Parathyroid adenoma (tissue), 2 donors: Measurements from ENCODE around the gene TMEM184C.

Source experiments
- H2AFZ ChIP-seq: fragments of 300-600 bp; sonication (generic); one replicate; pipeline ENCODE4 v1.7.0; 2017; ENCODE audit warnings: antibody characterized with exemption, mild to moderate bottlenecking
- H3K27ac ChIP-seq: fragments of 300-600 bp; sonication (generic); one replicate; pipeline ENCODE4 v1.7.0; 2017
- H3K27me3 ChIP-seq: fragments of 300-600 bp; sonication (generic); one replicate; pipeline ENCODE4 v1.7.0; 2017; ENCODE audit warnings: low read length; ENCODE audit not compliant: control insufficient read depth, insufficient read depth
- H3K36me3 ChIP-seq: fragments of 300-600 bp; sonication (generic); one replicate; pipeline ENCODE4 v1.7.0; 2017; ENCODE audit warnings: low read length; ENCODE audit not compliant: control insufficient read depth, insufficient read depth
- H3K4me1 ChIP-seq: fragments of 300-600 bp; sonication (generic); one replicate; pipeline ENCODE4 v1.7.0; 2017; ENCODE audit warnings: control low read depth
- H3K4me2 ChIP-seq: fragments of 300-600 bp; sonication (generic); one replicate; pipeline ENCODE4 v1.7.0; 2017; ENCODE audit warnings: low read length
- H3K4me3 ChIP-seq: fragments of 300-600 bp; sonication (generic); one replicate; pipeline ENCODE4 v1.7.0; 2017; ENCODE audit warnings: low read depth, low read length
- H3K79me2 ChIP-seq: fragments of 300-600 bp; sonication (generic); one replicate; pipeline ENCODE4 v1.7.0; 2017; ENCODE audit warnings: control low read depth
- H3K9ac ChIP-seq: fragments of 300-600 bp; sonication (generic); one replicate; pipeline ENCODE4 v1.7.0; 2017; ENCODE audit warnings: mild to moderate bottlenecking
- H3K9me3 ChIP-seq: fragments of 300-600 bp; sonication (generic); one replicate; pipeline ENCODE4 v1.7.0; 2017; ENCODE audit warnings: low read length; ENCODE audit not compliant: control insufficient read depth
- TF ChIP-seq, protein P1 (sequence below): fragments of 300-600 bp; sonication (generic); IDR thresholded peaks from one replicate; pipeline ENCODE4 v1.7.0; 2017; ENCODE audit warnings: antibody characterized with exemption, mild to moderate bottlenecking
- donor health status: primary hyperparathyroidism.

Gene TMEM184C

GRCh38 chr4:147589586-147589985 lies 27.6 kb upstream of the TMEM184C start:
- no peak overlapping the region for H3K4me3 ChIP-seq
- H3K4me2 ChIP-seq: no peak overlapping the region
- peak overlapping the region; percentile 41 for H2AFZ ChIP-seq
- no peaks in the 10 kb centered on the region for H3K9me3 ChIP-seq
- H3K9ac ChIP-seq: no peak overlapping the region
- H3K27me3 ChIP-seq: no peaks in the 10 kb centered on the region
- H3K27ac ChIP-seq: no peak overlapping the region
- H3K79me2 ChIP-seq: peaks cover 2% of the 10 kb centered on the region
- H3K36me3 ChIP-seq: no peaks in the 10 kb centered on the region
- TF ChIP-seq, protein P1, sequence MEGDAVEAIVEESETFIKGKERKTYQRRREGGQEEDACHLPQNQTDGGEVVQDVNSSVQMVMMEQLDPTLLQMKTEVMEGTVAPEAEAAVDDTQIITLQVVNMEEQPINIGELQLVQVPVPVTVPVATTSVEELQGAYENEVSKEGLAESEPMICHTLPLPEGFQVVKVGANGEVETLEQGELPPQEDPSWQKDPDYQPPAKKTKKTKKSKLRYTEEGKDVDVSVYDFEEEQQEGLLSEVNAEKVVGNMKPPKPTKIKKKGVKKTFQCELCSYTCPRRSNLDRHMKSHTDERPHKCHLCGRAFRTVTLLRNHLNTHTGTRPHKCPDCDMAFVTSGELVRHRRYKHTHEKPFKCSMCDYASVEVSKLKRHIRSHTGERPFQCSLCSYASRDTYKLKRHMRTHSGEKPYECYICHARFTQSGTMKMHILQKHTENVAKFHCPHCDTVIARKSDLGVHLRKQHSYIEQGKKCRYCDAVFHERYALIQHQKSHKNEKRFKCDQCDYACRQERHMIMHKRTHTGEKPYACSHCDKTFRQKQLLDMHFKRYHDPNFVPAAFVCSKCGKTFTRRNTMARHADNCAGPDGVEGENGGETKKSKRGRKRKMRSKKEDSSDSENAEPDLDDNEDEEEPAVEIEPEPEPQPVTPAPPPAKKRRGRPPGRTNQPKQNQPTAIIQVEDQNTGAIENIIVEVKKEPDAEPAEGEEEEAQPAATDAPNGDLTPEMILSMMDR: no peak
- no peaks in the 10 kb centered on the region for H3K4me1 ChIP-seq

DNA sequence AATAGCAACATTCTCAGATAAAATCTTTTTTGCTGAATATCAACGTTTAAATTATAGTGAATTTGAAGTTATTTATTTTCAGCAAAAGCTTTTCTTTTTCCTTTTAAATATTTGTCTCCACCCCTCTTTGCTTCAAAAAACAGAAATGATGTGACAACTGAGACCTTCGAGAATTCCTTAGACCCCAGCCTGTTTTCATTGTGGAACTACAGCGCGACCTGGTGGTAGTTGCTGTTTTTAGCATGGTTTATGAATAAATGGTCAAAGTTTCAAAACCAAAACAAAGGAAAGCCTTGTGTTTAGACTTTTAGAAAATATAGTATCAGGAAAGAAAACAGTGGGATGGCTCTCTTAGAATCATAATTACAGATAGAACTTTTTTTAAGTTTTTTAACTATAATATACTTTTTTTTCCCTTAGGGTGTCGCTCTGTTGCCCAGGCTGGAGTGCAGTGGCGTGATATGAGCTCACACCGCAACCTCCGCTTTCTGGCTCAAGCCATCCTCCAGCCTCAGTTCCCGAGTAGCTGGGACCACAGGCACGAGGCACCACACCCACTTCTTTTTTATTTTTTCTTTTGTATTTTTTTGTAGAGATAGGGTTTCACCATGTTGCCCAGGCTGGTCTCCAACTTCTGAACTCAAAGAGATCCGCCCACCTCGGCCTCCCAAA lies 26.8 kb upstream of the TMEM184C start:
- H3K4me1 ChIP-seq: no peaks in the 10 kb centered on the region
- no peak overlapping the region for H3K27ac ChIP-seq
- H3K4me3 ChIP-seq: no peak overlapping the region
- H3K9ac ChIP-seq: no peak overlapping the region
- H3K27me3 ChIP-seq: no peaks in the 10 kb centered on the region
- peaks cover 2% of the 10 kb centered on the region for H3K79me2 ChIP-seq
- no peak overlapping the region for H2AFZ ChIP-seq
- H3K4me2 ChIP-seq: peak overlapping the region; percentile 28
- TF ChIP-seq, protein P1: peak; percentile 68
- H3K9me3 ChIP-seq: no peaks in the 10 kb centered on the region
- no peaks in the 10 kb centered on the region for H3K36me3 ChIP-seq

DNA sequence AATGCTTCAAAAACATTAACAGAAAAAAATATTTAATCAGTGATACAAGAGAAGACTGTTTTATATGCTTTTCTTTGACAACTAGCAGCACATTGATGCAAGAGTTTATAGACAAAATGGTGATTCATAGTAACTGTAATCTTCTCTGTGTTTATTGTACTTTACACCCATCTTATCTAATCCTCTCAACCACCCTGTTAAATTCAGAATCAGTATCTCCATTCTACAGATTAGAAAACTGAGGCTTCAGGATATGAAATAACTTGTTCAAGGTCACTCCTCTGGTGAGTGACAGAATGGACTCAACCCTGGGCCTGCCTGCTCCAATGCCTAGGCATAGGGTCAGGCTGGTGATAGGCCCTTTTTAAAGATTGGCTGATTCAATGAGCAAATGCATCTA lies 26.1 kb upstream of the TMEM184C start:
- Histone ChIP-seq H2AFZ (no peak overlapping the region), H3K4me2 (no peak overlapping the region), H3K79me2 (peaks cover under 1% of the 10 kb centered on the region), H3K4me1 (peaks cover 7% of the 10 kb centered on the region), H3K27ac (no peak overlapping the region), H3K9me3 (no peaks in the 10 kb centered on the region), H3K9ac (no peak overlapping the region), H3K36me3 (no peaks in the 10 kb centered on the region), H3K4me3 (no peak overlapping the region), H3K27me3 (no peaks in the 10 kb centered on the region)
- TF ChIP-seq, protein P1: no peak

- Histone ChIP-seq H3K36me3 (no peaks in the 10 kb centered on the region), H3K27ac (peak overlapping the region; percentile 59), H3K27me3 (no peaks in the 10 kb centered on the region), H3K4me3 (no peak overlapping the region), H3K9ac (no peak overlapping the region), H3K79me2 (no peaks in the 10 kb centered on the region), H3K4me2 (no peak overlapping the region), H3K9me3 (no peaks in the 10 kb centered on the region), H2AFZ (peak overlapping the region; percentile 15), H3K4me1 (peaks cover 21% of the 10 kb centered on the region)
- TF ChIP-seq, protein P1: no peak
Measured at GRCh38 chr4:147594107-147594506, 23.1 kb upstream of the TMEM184C start.

GRCh38 chr4:147594578-147594977 lies 22.6 kb upstream of the TMEM184C start:
- Histone ChIP-seq H3K27ac (peak overlapping the region; percentile 59), H3K4me3 (no peak overlapping the region), H3K79me2 (no peaks in the 10 kb centered on the region), H3K36me3 (no peaks in the 10 kb centered on the region), H3K9me3 (no peaks in the 10 kb centered on the region), H3K4me2 (no peak overlapping the region), H3K9ac (no peak overlapping the region), H3K4me1 (peaks cover 23% of the 10 kb centered on the region), H3K27me3 (no peaks in the 10 kb centered on the region), H2AFZ (peak overlapping the region; percentile 15)
- TF ChIP-seq, protein P1: no peak
